Measurements from ENCODE around the gene DOCK8. TPM values are rescaled to one million over a fixed set of nuclear protein-coding genes. Genes with fewer than 3 reads are reported as not detected.

The DOCK8 gene
- total and polyA plus RNA-seq, 10 of the 15 experiments (the other 5 are each of a cell fraction or from before 2014, with no cell fraction given) = 35.4 to 100 (median 44.7) TPM

DNA sequence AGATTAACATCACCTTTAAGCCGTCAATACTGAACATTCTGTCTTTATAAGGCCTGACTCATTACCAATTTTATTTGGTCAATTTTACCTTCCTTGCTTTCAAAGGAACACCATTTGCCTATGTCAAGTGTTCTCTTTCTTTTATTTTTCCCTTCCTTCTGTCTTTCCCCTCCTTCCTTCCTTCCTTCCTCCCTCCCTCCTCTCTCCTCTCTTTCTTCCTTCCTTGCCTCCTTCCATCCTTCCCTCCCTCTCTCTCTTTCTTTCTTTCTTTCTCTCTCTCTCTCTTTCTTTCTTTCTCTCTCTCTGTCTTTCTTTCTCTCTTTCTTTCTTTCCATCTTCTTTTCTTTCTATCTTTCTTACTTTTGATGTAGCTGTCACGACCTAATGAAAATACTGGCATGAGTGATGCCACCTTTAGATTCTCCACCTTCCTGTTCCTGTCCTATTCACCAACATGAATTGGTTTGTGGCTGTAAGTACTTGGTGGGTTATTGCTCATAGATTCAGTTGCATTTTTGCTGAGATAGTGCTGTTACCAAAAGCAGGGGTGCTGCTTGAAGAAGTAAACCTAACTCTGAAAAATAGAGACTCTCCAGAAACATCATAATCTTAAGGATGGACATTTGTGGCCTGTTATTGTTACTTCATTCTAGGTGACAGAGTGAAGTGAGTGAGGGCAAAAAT is 33.8 kb downstream of the DOCK8 start (continued):
- no peak for TF ChIP-seq JUND (IDR thresholded peaks at IDR 0.05; ENCODE audit: low read depth, low read length)
- no peak for TF ChIP-seq EZH2 (IDR thresholded peaks at IDR 0.05; ENCODE audit: borderline replicate concordance, control insufficient read depth, low read depth, low read length)

DNA sequence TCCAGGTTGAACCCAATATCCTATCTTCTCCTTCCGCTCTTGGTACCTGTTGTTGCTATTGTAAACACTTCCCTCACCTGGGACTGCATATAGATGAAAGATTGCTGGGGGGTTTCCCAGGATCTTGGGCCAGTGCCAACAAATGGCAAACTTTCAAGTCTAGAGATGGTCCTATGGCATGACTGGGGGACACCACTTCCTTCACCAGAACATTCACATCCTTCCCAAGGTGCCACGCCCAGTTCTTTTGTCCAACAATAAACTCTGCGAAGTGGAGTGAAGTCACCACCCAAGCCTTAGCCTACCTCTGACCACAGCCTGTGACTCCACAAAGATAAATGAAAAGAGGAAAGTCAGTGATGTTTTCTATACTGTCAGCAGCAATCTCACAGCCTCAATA is 34.4 kb downstream of the DOCK8 start:
- ChIA-PET RAD21 (ENCODE audit: unreplicated experiment) (no interaction called here), CTCF (no interaction called here), SMC1A (ENCODE audit: uncharacterized antibody, unreplicated experiment) (interaction anchor here (0.9 kb wide), 1 partner anchor 33 kb away, joined by 3 read pairs; no protein-coding TSS in a partner anchor), POLR2A (no interaction called here)
- no peak overlapping the region for H3K4me2 ChIP-seq (ENCODE audit: control insufficient read depth, insufficient read depth)
- no peaks in the 10 kb centered on the region for H3K4me1 ChIP-seq (ENCODE audit: control insufficient read depth, insufficient read depth, low read length)
- no peak overlapping the region for H2AFZ ChIP-seq (ENCODE audit: control insufficient read depth, low read depth, low read length)
- no peaks in the 10 kb centered on the region for H3K36me3 ChIP-seq (ENCODE audit: control insufficient read depth in 2 of 2, insufficient read depth in 2 of 2, low read length in 1 of 2)
- in situ Hi-C loops (cut with MboI) = no loop called here
- intact Hi-C loops (cut with micrococcal nuclease; ENCODE audit: unreplicated experiment) = no loop called here
- H3K4me3 ChIP-seq = no peak overlapping the region
- no peaks in the 10 kb centered on the region; the same call in 1 of the 2 replicates for H4K20me1 ChIP-seq (ENCODE audit: control insufficient read depth, insufficient read depth)
- DNase-seq (ENCODE audit: low read depth, low spot score) = no peak
- ATAC-seq = no peak
- no peak overlapping the region for H3K9ac ChIP-seq (ENCODE audit: control insufficient read depth, insufficient read depth, low read length)
- BruUV-seq (replicated peaks) = no TSS peak
- H3K27ac ChIP-seq (ENCODE audit: control insufficient read depth, insufficient read depth) = no peak overlapping the region
- no peak for FAIRE-seq
- H3K27me3 ChIP-seq (replicated peaks in 1 of 2; ENCODE audit: control insufficient read depth in 2 of 2, insufficient read depth in 2 of 2, low read length in 1 of 2) = no peaks in the 10 kb centered on the region
- H3K9me3 ChIP-seq (replicated peaks; ENCODE audit: control insufficient read depth, insufficient read depth, low read length) = no peaks in the 10 kb centered on the region
- WGBS (ENCODE audit: insufficient coverage, insufficient replicate concordance, low lambda C conversion rate, missing lambda C conversion rate) = 93% methylated on average over 3 of the region's 3 CpGs
- H3K79me2 ChIP-seq (ENCODE audit: control insufficient read depth, insufficient read depth, low read length) = no peaks in the 10 kb centered on the region
- TF ChIP-seq, protein P1, sequence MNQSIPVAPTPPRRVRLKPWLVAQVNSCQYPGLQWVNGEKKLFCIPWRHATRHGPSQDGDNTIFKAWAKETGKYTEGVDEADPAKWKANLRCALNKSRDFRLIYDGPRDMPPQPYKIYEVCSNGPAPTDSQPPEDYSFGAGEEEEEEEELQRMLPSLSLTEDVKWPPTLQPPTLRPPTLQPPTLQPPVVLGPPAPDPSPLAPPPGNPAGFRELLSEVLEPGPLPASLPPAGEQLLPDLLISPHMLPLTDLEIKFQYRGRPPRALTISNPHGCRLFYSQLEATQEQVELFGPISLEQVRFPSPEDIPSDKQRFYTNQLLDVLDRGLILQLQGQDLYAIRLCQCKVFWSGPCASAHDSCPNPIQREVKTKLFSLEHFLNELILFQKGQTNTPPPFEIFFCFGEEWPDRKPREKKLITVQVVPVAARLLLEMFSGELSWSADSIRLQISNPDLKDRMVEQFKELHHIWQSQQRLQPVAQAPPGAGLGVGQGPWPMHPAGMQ (IDR thresholded peaks at IDR 0.05; ENCODE audit: borderline replicate concordance) = no peak
- TF ChIP-seq, protein P2, sequence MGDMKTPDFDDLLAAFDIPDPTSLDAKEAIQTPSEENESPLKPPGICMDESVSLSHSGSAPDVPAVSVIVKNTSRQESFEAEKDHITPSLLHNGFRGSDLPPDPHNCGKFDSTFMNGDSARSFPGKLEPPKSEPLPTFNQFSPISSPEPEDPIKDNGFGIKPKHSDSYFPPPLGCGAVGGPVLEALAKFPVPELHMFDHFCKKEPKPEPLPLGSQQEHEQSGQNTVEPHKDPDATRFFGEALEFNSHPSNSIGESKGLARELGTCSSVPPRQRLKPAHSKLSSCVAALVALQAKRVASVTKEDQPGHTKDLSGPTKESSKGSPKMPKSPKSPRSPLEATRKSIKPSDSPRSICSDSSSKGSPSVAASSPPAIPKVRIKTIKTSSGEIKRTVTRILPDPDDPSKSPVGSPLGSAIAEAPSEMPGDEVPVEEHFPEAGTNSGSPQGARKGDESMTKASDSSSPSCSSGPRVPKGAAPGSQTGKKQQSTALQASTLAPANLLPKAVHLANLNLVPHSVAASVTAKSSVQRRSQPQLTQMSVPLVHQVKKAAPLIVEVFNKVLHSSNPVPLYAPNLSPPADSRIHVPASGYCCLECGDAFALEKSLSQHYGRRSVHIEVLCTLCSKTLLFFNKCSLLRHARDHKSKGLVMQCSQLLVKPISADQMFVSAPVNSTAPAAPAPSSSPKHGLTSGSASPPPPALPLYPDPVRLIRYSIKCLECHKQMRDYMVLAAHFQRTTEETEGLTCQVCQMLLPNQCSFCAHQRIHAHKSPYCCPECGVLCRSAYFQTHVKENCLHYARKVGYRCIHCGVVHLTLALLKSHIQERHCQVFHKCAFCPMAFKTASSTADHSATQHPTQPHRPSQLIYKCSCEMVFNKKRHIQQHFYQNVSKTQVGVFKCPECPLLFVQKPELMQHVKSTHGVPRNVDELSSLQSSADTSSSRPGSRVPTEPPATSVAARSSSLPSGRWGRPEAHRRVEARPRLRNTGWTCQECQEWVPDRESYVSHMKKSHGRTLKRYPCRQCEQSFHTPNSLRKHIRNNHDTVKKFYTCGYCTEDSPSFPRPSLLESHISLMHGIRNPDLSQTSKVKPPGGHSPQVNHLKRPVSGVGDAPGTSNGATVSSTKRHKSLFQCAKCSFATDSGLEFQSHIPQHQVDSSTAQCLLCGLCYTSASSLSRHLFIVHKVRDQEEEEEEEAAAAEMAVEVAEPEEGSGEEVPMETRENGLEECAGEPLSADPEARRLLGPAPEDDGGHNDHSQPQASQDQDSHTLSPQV (IDR thresholded peaks at IDR 0.05) = no peak
- TF ChIP-seq TARDBP (IDR thresholded peaks at IDR 0.05; ENCODE audit: borderline replicate concordance) (no peak), BCL11A (IDR thresholded peaks at IDR 0.05; ENCODE audit: low read depth, low read length) (no peak), NR2F1 (conservative IDR thresholded peaks at IDR 0.05) (no peak)
- TF ChIP-seq, protein P3, sequence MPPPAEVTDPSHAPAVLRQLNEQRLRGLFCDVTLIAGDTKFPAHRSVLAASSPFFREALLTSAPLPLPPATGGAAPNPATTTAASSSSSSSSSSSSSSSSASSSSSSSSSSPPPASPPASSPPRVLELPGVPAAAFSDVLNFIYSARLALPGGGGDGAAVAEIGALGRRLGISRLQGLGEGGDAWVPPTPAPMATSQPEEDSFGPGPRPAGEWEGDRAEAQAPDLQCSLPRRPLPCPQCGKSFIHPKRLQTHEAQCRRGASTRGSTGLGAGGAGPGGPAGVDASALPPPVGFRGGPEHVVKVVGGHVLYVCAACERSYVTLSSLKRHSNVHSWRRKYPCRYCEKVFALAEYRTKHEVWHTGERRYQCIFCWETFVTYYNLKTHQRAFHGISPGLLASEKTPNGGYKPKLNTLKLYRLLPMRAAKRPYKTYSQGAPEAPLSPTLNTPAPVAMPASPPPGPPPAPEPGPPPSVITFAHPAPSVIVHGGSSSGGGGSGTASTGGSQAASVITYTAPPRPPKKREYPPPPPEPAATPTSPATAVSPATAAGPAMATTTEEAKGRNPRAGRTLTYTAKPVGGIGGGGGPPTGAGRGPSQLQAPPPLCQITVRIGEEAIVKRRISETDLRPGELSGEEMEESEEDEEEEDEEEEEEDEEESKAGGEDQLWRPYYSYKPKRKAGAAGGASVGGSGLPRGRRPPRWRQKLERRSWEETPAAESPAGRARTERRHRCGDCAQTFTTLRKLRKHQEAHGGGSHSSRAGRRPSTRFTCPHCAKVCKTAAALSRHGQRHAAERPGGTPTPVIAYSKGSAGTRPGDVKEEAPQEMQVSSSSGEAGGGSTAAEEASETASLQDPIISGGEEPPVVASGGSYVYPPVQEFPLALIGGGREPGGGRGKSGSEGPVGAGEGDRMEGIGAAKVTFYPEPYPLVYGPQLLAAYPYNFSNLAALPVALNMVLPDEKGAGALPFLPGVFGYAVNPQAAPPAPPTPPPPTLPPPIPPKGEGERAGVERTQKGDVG (CRISPR knock-in tag; IDR thresholded peaks at IDR 0.05) = no peak
- TF ChIP-seq, protein P4, sequence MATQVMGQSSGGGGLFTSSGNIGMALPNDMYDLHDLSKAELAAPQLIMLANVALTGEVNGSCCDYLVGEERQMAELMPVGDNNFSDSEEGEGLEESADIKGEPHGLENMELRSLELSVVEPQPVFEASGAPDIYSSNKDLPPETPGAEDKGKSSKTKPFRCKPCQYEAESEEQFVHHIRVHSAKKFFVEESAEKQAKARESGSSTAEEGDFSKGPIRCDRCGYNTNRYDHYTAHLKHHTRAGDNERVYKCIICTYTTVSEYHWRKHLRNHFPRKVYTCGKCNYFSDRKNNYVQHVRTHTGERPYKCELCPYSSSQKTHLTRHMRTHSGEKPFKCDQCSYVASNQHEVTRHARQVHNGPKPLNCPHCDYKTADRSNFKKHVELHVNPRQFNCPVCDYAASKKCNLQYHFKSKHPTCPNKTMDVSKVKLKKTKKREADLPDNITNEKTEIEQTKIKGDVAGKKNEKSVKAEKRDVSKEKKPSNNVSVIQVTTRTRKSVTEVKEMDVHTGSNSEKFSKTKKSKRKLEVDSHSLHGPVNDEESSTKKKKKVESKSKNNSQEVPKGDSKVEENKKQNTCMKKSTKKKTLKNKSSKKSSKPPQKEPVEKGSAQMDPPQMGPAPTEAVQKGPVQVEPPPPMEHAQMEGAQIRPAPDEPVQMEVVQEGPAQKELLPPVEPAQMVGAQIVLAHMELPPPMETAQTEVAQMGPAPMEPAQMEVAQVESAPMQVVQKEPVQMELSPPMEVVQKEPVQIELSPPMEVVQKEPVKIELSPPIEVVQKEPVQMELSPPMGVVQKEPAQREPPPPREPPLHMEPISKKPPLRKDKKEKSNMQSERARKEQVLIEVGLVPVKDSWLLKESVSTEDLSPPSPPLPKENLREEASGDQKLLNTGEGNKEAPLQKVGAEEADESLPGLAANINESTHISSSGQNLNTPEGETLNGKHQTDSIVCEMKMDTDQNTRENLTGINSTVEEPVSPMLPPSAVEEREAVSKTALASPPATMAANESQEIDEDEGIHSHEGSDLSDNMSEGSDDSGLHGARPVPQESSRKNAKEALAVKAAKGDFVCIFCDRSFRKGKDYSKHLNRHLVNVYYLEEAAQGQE (IDR thresholded peaks at IDR 0.05; ENCODE audit: low read depth, low read length) = no peak

Data from GM12878 (cell line).